CD4-positive, CD25-positive, alpha-beta regulatory T cell (primary cell): ENCODE measurements around the gene DDX17. TPM values are rescaled to one million over a fixed set of nuclear protein-coding genes. Genes with fewer than 3 reads are reported as not detected.

Source experiments
- ATAC-seq, 2 donors: fragments of 150-1000 bp; cut with Tn5 transposase; one replicate each; pipeline ENCODE4 v1.10.0; 2021; ENCODE audit warnings: low read depth in 2 of 2, moderate number of reproducible peaks in 2 of 2, moderate library complexity in 1 of 2
- DNase-seq, 3 donors: peaks; one replicate each; pipeline versions ENCODE4 v3.0.0 to v3.0.0-alpha.2; 2012 to 2022; ENCODE audit warnings: mixed read lengths in 1 of 3
- H3K27ac ChIP-seq: one replicate; pipeline ENCODE4 v1.7.0; 2013; ENCODE audit warnings: mild to moderate bottlenecking, low read length; ENCODE audit not compliant: insufficient read depth, poor library complexity, severe bottlenecking
- H3K27me3 ChIP-seq: one replicate; pipeline ENCODE4 v1.7.0; 2013; ENCODE audit warnings: low read length; ENCODE audit not compliant: control insufficient read depth, insufficient read depth
- H3K36me3 ChIP-seq: one replicate; pipeline ENCODE4 v1.7.0; 2013; ENCODE audit warnings: mild to moderate bottlenecking, low read length, moderate library complexity; ENCODE audit not compliant: control insufficient read depth, insufficient read depth
- H3K4me1 ChIP-seq: 2 replicates; pipeline ENCODE4 v1.7.0; 2013; ENCODE audit warnings: mild to moderate bottlenecking, low read length; ENCODE audit not compliant: insufficient read depth, control insufficient read depth, poor library complexity, severe bottlenecking
- H3K4me3 ChIP-seq: one replicate; pipeline ENCODE4 v1.7.0; 2013; ENCODE audit warnings: low read depth, mild to moderate bottlenecking, low read length, moderate library complexity
- H3K9me3 ChIP-seq, 2 experiments: 1 replicate in 1 of 2; 2 replicates in 1 of 2; pipeline ENCODE4 v1.7.0; 2013; ENCODE audit warnings: low read length in 2 of 2, mild to moderate bottlenecking in 1 of 2, moderate library complexity in 1 of 2; ENCODE audit not compliant: control insufficient read depth in 2 of 2
- H3K27ac Mint-ChIP-seq, 3 donors: one replicate each; pipeline ENCODE4 v1.8.0; 2020 to 2022; ENCODE audit warnings: mild to moderate bottlenecking in 3 of 3, mixed read lengths in 3 of 3, moderate library complexity in 2 of 3
- H3K27me3 Mint-ChIP-seq: one replicate; pipeline ENCODE4 v1.8.0; 2022; ENCODE audit warnings: mild to moderate bottlenecking, mixed read lengths
- H3K36me3 Mint-ChIP-seq: one replicate; pipeline ENCODE4 v1.8.0; 2020; ENCODE audit warnings: mixed read lengths
- H3K4me1 Mint-ChIP-seq, 4 donors: one replicate each; pipeline ENCODE4 v1.8.0; 2020 to 2022; ENCODE audit warnings: mixed read lengths in 4 of 4, mild to moderate bottlenecking in 1 of 4
- H3K4me3 Mint-ChIP-seq, 4 donors: one replicate each; pipeline ENCODE4 v1.8.0; 2020 to 2022; ENCODE audit warnings: mild to moderate bottlenecking in 4 of 4, mixed read lengths in 4 of 4, moderate library complexity in 3 of 4
- H3K9me3 Mint-ChIP-seq, 7 donors: one replicate each; pipeline ENCODE4 v1.8.0; 2020 to 2022; ENCODE audit warnings: mixed read lengths in 7 of 7, mild to moderate bottlenecking in 3 of 7, moderate library complexity in 2 of 7
- polyA plus RNA-seq, 4 donors: library from polyadenylated mRNA; unstranded; fragments of 300-500 nt; fragmentation: Illumina TruSeq; gene quantifications; one replicate each; pipeline ENCODE4 v1.2.3, GENCODE V29; 2021
- total RNA-seq: library from RNA; stranded (reverse); gene quantifications from one replicate; pipeline ENCODE4 v1.2.3, GENCODE V29; 2022

DDX17 gene
- total and polyA plus RNA-seq, 5 donors from 2014 or later: 36.5 to 658 (median 44.4) TPM

- no peak for ATAC-seq
- H3K27me3 ChIP-seq: no peaks in the 10 kb centered on the region
- H3K36me3 Mint-ChIP-seq: no peaks in the 10 kb centered on the region
- peaks cover 17% of the 10 kb centered on the region for H3K27me3 Mint-ChIP-seq
- H3K9me3 ChIP-seq: no peaks in the 10 kb centered on the region
- DNase-seq: no peak
- H3K4me1 Mint-ChIP-seq: no peaks in the 10 kb centered on the region
- H3K9me3 Mint-ChIP-seq: peaks cover 0 to 2% (median 0%) of the 10 kb centered on the region in 7 donors
- H3K4me3 Mint-ChIP-seq: no peak overlapping the region
- no peaks in the 10 kb centered on the region for H3K36me3 ChIP-seq
- no peak overlapping the region for H3K27ac ChIP-seq
- no peak overlapping the region for H3K4me3 ChIP-seq
- H3K4me1 ChIP-seq: no peaks in the 10 kb centered on the region
- H3K27ac Mint-ChIP-seq: peak overlapping the region in 1 of 3 donors; percentile 40
Observed at GRCh38 chr22:38442967-38443627, 63.0 kb downstream of the DDX17 start.

GRCh38 chr22:38441620-38442287, 64.4 kb downstream of the DDX17 start:
- Histone ChIP-seq H3K36me3 (no peaks in the 10 kb centered on the region), H3K9me3 (no peaks in the 10 kb centered on the region), H3K27me3 (no peaks in the 10 kb centered on the region), H3K4me3 (no peak overlapping the region), H3K4me1 (no peaks in the 10 kb centered on the region), H3K27ac (no peak overlapping the region)
- Mint-ChIP-seq H3K27me3 (peaks cover 17% of the 10 kb centered on the region), H3K4me3 (peak overlapping the region in 1 of 4 donors; percentile 21), H3K9me3 (peaks cover 0 to 2% (median 0%) of the 10 kb centered on the region in 7 donors), H3K4me1 (no peaks in the 10 kb centered on the region), H3K27ac (no peak overlapping the region), H3K36me3 (no peaks in the 10 kb centered on the region)
- DNase-seq: no peak
- no peak for ATAC-seq

GRCh38 chr22:38440747-38441350, 65.3 kb downstream of the DDX17 start:
- ATAC-seq (no peak), DNase-seq (no peak)
- no peak overlapping the region for H3K4me3 ChIP-seq
- H3K4me1 ChIP-seq: no peaks in the 10 kb centered on the region
- peaks cover 0 to 2% (median 0%) of the 10 kb centered on the region in 7 donors for H3K9me3 Mint-ChIP-seq
- H3K27me3 Mint-ChIP-seq: peaks cover 17% of the 10 kb centered on the region
- H3K9me3 ChIP-seq: no peaks in the 10 kb centered on the region
- no peak overlapping the region for H3K27ac Mint-ChIP-seq
- H3K36me3 ChIP-seq: no peaks in the 10 kb centered on the region
- H3K27me3 ChIP-seq: no peaks in the 10 kb centered on the region
- H3K27ac ChIP-seq: no peak overlapping the region
- H3K4me3 Mint-ChIP-seq: no peak overlapping the region
- H3K36me3 Mint-ChIP-seq: no peaks in the 10 kb centered on the region
- H3K4me1 Mint-ChIP-seq: no peaks in the 10 kb centered on the region

- Histone ChIP-seq H3K27ac (no peak overlapping the region), H3K9me3 (no peaks in the 10 kb centered on the region), H3K4me3 (no peak overlapping the region), H3K27me3 (no peaks in the 10 kb centered on the region), H3K36me3 (no peaks in the 10 kb centered on the region), H3K4me1 (no peaks in the 10 kb centered on the region)
- ATAC-seq (no peak), DNase-seq (no peak)
- Mint-ChIP-seq H3K27ac (no peak overlapping the region), H3K4me3 (no peak overlapping the region), H3K9me3 (peaks cover 0 to 2% (median 0%) of the 10 kb centered on the region in 7 donors), H3K27me3 (peaks cover 6% of the 10 kb centered on the region), H3K36me3 (no peaks in the 10 kb centered on the region), H3K4me1 (no peaks in the 10 kb centered on the region)
Observed at GRCh38 chr22:38437416-38437815, 68.7 kb downstream of the DDX17 start.

- Mint-ChIP-seq H3K27ac (no peak overlapping the region), H3K4me3 (no peak overlapping the region), H3K9me3 (peaks cover 0 to 2% (median 0%) of the 10 kb centered on the region in 7 donors), H3K36me3 (no peaks in the 10 kb centered on the region), H3K4me1 (no peaks in the 10 kb centered on the region), H3K27me3 (peaks cover 6% of the 10 kb centered on the region)
- Histone ChIP-seq H3K4me1 (no peaks in the 10 kb centered on the region), H3K27ac (no peak overlapping the region), H3K36me3 (no peaks in the 10 kb centered on the region), H3K9me3 (no peaks in the 10 kb centered on the region), H3K27me3 (no peaks in the 10 kb centered on the region), H3K4me3 (no peak overlapping the region)
- DNase-seq (no peak), ATAC-seq (no peak)
Observed at GRCh38 chr22:38436629-38437395, 69.3 kb downstream of the DDX17 start.

GRCh38 chr22:38435965-38436364, 70.1 kb downstream of the DDX17 start:
- no peaks in the 10 kb centered on the region for H3K27me3 ChIP-seq
- no peaks in the 10 kb centered on the region for H3K4me1 Mint-ChIP-seq
- no peak overlapping the region for H3K27ac Mint-ChIP-seq
- no peaks in the 10 kb centered on the region for H3K4me1 ChIP-seq
- no peaks in the 10 kb centered on the region for H3K36me3 ChIP-seq
- no peak overlapping the region for H3K27ac ChIP-seq
- H3K4me3 ChIP-seq: no peak overlapping the region
- ATAC-seq (peak in 1 of 2 donors; percentile 28), DNase-seq (no peak)
- H3K9me3 ChIP-seq: no peaks in the 10 kb centered on the region
- peaks cover 6% of the 10 kb centered on the region for H3K27me3 Mint-ChIP-seq
- no peaks in the 10 kb centered on the region for H3K9me3 Mint-ChIP-seq
- H3K4me3 Mint-ChIP-seq: no peak overlapping the region
- H3K36me3 Mint-ChIP-seq: no peaks in the 10 kb centered on the region

- H3K9me3 ChIP-seq: no peaks in the 10 kb centered on the region
- no peak overlapping the region for H3K4me3 ChIP-seq
- no peak overlapping the region for H3K4me3 Mint-ChIP-seq
- no peak overlapping the region for H3K27ac ChIP-seq
- DNase-seq (no peak), ATAC-seq (no peak)
- no peaks in the 10 kb centered on the region for H3K9me3 Mint-ChIP-seq
- H3K4me1 Mint-ChIP-seq: no peaks in the 10 kb centered on the region
- no peaks in the 10 kb centered on the region for H3K27me3 ChIP-seq
- H3K36me3 Mint-ChIP-seq: no peaks in the 10 kb centered on the region
- H3K27ac Mint-ChIP-seq: no peak overlapping the region
- H3K36me3 ChIP-seq: no peaks in the 10 kb centered on the region
- H3K27me3 Mint-ChIP-seq: no peaks in the 10 kb centered on the region
- no peaks in the 10 kb centered on the region for H3K4me1 ChIP-seq
Observed at GRCh38 chr22:38435010-38435409, 71.1 kb downstream of the DDX17 start.
